Pericardium fibroblast (primary cell): ENCODE measurements around the gene TACR1. TPM values are rescaled to one million over a fixed set of nuclear protein-coding genes. Genes with fewer than 3 reads are reported as not detected.

Source experiments
- total RNA-seq: library from RNA; depleted of rRNA; stranded (reverse); fragments of >200 nt; gene quantifications from 2 replicates; pipeline ENCODE4 v1.2.3, GENCODE V29; 2015

The TACR1 gene, protein sequence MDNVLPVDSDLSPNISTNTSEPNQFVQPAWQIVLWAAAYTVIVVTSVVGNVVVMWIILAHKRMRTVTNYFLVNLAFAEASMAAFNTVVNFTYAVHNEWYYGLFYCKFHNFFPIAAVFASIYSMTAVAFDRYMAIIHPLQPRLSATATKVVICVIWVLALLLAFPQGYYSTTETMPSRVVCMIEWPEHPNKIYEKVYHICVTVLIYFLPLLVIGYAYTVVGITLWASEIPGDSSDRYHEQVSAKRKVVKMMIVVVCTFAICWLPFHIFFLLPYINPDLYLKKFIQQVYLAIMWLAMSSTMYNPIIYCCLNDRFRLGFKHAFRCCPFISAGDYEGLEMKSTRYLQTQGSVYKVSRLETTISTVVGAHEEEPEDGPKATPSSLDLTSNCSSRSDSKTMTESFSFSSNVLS
- under 0.01 and 0.82 TPM in 2 replicates for total RNA-seq

DNA sequence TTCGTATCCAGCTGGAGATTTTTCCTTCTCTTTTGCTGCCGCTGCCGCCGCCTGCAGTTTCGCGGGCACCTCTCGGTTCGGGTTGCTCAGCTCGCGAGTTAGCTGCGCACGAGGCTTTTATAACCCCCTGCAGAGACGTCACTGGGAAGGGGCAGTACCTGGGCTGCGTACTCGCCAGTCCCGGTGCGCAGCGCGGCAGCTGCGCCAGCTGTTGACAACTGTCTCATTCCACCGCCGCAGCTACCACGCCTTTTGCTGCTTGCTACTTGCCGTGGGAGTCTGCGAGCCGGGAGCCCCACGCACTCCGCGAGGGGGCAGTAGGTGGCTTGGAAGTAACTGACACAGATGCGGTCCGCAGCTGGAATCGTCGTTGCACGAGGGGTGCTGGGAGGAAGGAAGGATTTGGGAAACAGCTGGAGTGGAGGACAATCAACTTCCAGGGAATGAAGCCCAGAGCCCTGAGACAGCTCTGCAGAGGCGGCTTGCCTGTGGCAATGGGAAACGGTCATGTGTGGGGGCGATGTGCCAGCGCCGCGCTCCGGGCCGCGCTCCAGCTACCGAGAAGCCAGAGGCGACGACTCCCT is at the start of gene TACR1:
Gene TACR1 (minus strand): TSS at position 93 of the 584 bp plus-strand sequence. CDS start 586 bp downstream, outside the sequence.

Other genes starting within 250 kb of the TACR1 start
- 28.7 and 63.0 TPM in 2 replicates for gene POLE4, start 240.9 kb downstream of the TACR1 start, total RNA-seq